DMS 273 (cell line): ENCODE results near the gene SERF2.
A peak's percentile ranks its signal among the peaks of the same experiment; 100 is the strongest.
"Not testable (repeated sequence)": the region's sequence is repeated elsewhere in the genome, so short reads cannot be mapped to it uniquely, and the experiment has no call there.

Experiments used
- DNase-seq: peaks from one replicate; lab custom pipeline; 2025; ENCODE audit not compliant: unreplicated experiment; lab: John Stamatoyannopoulos, UW

SERF2 gene

DNA sequence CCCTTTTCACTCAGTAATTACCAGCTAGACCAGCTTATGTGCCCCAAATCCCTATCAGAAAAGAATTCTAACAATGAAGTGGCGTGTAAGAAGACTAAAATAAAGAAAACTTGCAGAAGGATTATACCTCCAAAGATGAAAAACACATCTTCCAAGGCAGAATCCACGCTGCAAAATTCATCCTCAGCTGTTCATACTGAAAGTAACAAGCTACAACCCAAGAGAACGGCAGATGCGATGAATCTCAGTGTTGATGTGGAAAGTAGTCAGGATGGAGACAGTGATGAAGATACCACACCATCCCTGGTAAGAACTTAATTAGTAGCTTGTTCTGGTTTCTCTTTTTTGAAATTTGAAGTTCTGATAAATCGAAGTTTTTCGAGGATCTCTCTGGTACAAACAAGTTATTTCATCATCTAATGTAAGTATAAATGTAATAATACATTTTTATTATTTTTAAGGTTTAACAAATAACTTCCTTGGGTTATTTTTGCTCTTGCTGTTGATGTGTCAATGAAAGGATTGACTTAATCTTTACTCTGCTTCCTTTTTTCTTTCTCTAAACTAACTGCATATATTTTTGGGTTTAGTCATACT is 36.0 kb downstream of the SERF2 start:
- DNase-seq, result peak; percentile 19

DNA sequence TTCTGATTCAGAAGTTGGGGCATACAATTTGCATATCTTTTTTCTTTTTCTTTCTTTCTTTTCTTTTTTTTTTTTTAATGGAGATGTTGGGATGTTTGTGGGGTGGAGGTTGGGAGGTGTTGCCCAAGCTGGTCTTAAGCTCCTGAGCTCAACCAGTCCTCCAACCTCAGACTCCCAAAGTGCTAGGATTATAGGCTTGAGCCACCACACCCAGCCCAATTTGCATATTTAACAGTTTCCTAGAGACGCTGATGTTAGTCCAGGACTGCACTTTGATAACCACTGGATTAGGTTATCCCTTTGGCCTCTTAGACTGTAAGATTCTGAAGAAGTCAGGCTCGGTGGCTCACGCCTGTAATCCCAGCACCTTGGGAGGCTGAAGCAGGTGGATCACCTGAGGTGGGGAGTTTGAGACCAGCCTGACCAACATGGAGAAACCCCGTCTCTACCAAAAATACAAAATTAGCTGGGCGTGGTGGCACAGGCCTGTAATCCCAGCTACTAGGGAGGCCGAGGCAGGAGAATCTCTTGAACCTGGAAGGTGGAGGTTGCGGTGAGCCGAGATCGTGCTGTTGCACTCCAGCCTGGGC is 37.9 kb downstream of the SERF2 start:
- DNase-seq, result not testable (repeated sequence)

DNA sequence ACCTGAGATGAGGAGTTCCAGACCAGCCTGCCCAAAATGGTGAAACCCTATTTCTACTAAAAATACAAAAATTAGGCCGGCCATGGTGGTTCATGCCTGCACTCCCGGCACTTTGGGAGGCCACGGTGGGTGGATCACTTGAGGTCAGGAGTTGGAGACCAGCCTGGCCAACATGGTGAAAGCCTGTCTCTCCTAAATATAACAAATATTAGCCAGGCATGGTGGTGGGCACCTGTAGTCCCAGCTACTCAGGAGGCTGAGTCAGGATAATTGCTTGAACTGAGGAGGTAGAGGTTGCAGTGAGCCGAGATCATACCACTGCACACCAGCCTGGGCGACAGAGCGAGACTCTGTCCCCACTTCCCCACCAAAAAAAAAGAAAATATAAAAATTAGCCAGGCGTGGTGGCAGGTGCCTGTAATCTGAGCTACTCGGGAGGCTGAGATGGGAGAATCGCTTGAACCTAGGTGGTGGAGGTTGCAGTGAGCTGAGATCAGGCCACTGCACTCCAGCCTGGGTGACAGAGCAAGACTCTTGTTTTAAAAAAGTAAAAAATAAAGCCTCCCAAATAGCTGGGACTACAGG is 38.7 kb downstream of the SERF2 start:
- DNase-seq, result not testable (repeated sequence)

DNA sequence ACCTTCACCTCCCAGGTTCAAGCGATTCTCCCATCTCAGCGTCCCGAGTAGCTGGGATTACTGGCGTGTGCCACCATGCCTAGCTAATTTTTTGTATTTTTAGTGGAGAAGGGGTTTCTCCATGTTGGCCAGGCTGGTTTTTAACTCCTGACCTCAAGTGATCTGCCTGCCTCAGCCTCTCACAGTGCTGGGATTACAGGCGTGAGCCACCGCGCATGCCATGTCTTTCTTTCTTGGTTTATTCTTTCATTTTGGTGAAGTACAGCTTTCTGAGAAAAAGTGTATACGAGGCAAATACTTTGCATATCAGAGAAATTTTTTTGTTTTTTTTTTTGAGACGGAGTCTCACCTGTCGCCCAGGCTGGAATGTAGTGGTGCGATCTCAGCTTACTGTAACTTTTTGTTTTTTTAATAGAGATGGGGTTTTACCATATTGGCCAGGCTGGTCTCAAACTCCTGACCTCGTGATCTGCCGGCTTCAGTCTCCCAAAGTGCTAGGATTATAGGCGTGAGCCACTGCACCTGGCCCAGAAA is 39.5 kb downstream of the SERF2 start:
- DNase-seq, result not testable (repeated sequence)

DNA sequence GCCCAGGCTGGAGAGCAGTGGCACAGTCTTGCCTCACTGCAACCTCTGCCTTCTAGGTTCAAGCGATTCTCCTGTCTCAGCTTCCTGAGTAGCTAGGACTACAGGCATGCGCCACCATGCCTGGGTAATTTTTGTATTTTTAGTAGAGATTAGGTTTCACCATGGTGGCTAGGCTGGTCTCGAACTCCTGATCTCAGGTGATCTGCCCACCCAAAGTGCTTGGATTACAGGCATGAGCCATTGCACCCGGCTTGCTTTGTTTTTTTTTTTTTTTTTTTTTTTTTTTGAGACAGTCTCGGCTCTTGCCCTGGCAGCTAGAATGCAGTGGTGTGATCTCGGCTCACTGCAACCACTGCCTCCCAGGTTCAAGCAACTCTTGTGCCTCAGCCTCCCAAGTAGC is 40.4 kb downstream of the SERF2 start:
- not testable (repeated sequence) for DNase-seq

DNA sequence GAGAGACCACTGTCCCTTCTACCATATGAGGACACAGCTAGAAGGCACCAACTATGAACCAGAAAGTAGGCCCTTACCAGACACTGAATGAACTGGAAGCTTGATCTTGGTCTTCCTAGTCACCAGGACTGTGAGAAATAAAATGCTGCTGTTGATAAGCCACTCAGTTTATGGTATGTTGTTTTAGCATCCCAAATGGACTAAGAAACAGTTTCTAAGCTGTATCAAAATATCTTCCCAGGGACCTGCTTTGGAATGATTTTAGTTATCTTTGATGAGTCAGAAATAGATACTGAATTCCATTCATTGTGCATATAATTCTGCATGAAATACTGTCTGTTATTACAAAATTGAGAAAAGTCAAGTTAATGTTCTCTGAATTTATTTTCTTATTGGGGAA is 53.3 kb downstream of the SERF2 start:
- no peak for DNase-seq
